Subcutaneous abdominal adipose tissue (tissue), 5 donors: ENCODE data around the gene NBL1.
A peak's percentile ranks its signal among the peaks of the same experiment; 100 is the strongest.

Source experiments
- H3K27ac ChIP-seq: one replicate; pipeline ENCODE4 v1.7.0; 2013; ENCODE audit warnings: low read depth, mild to moderate bottlenecking, inconsistent platforms, low read length, moderate library complexity
- H3K27me3 ChIP-seq, 5 donors: one replicate each; pipeline ENCODE4 v1.7.0; 2013; ENCODE audit warnings: low read length in 5 of 5, inconsistent platforms in 1 of 5; ENCODE audit not compliant: control insufficient read depth in 5 of 5, insufficient read depth in 4 of 5
- H3K36me3 ChIP-seq, 5 donors: one replicate each; pipeline ENCODE4 v1.7.0; 2013; ENCODE audit warnings: low read length in 5 of 5; ENCODE audit not compliant: control insufficient read depth in 5 of 5, insufficient read depth in 5 of 5
- H3K4me1 ChIP-seq, 5 donors: one replicate each; pipeline ENCODE4 v1.7.0; 2013; ENCODE audit warnings: low read length in 5 of 5, mild to moderate bottlenecking in 3 of 5, moderate library complexity in 1 of 5; ENCODE audit not compliant: control insufficient read depth in 5 of 5, insufficient read depth in 5 of 5
- H3K4me3 ChIP-seq, 5 donors: one replicate each; pipeline ENCODE4 v1.7.0; 2013; ENCODE audit warnings: low read length in 5 of 5, low read depth in 1 of 5
- H3K9ac ChIP-seq, 5 donors: one replicate each; pipeline ENCODE4 v1.7.0; 2013; ENCODE audit warnings: low read length in 5 of 5, mild to moderate bottlenecking in 4 of 5, moderate library complexity in 3 of 5
- H3K9me3 ChIP-seq, 5 donors: one replicate each; pipeline ENCODE4 v1.7.0; 2013; ENCODE audit warnings: low read length in 5 of 5; ENCODE audit not compliant: control insufficient read depth in 5 of 5
- donor health status: healthy.
- donor health status: healthy.
- donor health status: healthy.
- donor health status: healthy.
- donor health status: healthy.

Gene NBL1

DNA sequence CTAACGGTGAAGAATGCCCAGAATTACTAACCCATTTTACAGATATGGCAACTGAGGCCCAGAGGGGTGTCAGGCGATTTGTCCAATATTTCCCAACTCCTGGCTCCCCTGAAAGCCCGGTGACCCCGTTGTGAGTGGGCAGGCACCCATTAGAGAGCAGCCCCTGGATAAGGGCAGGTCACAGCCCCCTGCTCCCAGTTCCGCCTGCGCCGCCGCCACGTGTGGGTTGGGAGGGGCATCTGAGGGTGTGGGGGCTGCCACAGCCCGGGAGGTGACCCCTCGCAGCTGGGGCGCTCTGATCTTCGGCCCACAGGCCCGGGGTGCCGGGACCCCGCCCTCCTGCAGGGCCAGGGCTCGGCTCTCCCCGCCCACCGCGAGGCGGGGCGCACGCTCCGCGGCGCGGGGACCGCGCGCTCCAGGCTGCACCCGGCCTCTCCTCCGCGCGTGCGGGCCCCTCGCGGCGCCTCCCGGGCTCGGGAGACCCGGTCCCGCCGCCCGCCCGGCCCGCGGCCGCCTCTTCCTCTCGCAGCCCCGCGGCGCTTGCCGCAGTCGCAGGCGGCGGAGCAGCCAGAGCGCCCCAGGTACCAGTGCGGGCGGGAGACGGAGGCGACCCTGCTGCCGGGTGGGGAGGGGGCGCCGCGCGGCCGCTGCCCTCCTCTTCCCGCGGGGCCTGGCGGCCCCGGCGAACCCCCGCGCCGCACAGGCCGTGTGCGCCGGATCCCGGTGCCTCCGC, 20.5 kb downstream of the NBL1 start, which contains the start of gene HTR6:
Gene HTR6 (plus strand): TSS at position 423 of the 733 bp plus-strand sequence. CDS start 879 bp downstream, outside the sequence.
- Histone ChIP-seq H3K27ac (no peak within 1 kb of the TSS), H3K9ac (no peak within 1 kb of the TSS), H3K36me3 (peaks cover 0 to 2% (median 0%) of the 10 kb centered on the region in 5 donors), H3K4me3 (peak within 1 kb of the TSS in 2 of 5 donors; percentile 11 to 40), H3K27me3 (peaks cover 26 to 53% (median 40%) of the 10 kb centered on the region in 5 donors), H3K4me1 (peaks cover 3 to 19% (median 8%) of the 10 kb centered on the region in 5 donors), H3K9me3 (no peaks in the 10 kb centered on the region)

- Histone ChIP-seq H3K27me3 (peaks cover 26 to 56% (median 40%) of the 10 kb centered on the region in 5 donors), H3K9ac (no peak overlapping the region), H3K4me3 (peak overlapping the region in 2 of 5 donors; percentile 11 to 40)
Observed at GRCh38 chr1:19665186-19665495, 21.0 kb downstream of the NBL1 start.

GRCh38 chr1:19665496-19666465, 21.7 kb downstream of the NBL1 start:
- Histone ChIP-seq H3K9me3 (no peaks in the 10 kb centered on the region), H3K4me1 (peaks cover 0 to 15% (median 7%) of the 10 kb centered on the region in 5 donors), H3K9ac (no peak overlapping the region), H3K4me3 (peak overlapping the region in 1 of 5 donors; percentile 13), H3K27ac (no peak overlapping the region), H3K27me3 (peaks cover 26 to 56% (median 40%) of the 10 kb centered on the region in 5 donors), H3K36me3 (no peaks in the 10 kb centered on the region)

More at GRCh38 chr1:19665186-19665495, 21.0 kb downstream of the NBL1 start:
- Histone ChIP-seq H3K36me3 (no peaks in the 10 kb centered on the region), H3K27ac (no peak overlapping the region), H3K4me1 (peaks cover 0 to 15% (median 7%) of the 10 kb centered on the region in 5 donors), H3K9me3 (no peaks in the 10 kb centered on the region)

GRCh38 chr1:19668888-19669287, 24.8 kb downstream of the NBL1 start:
- Histone ChIP-seq H3K4me3 (no peak overlapping the region), H3K4me1 (peaks cover 0 to 15% (median 7%) of the 10 kb centered on the region in 5 donors), H3K27ac (no peak overlapping the region), H3K9ac (no peak overlapping the region), H3K27me3 (peaks cover 26 to 60% (median 49%) of the 10 kb centered on the region in 5 donors), H3K36me3 (no peaks in the 10 kb centered on the region), H3K9me3 (no peaks in the 10 kb centered on the region)

DNA sequence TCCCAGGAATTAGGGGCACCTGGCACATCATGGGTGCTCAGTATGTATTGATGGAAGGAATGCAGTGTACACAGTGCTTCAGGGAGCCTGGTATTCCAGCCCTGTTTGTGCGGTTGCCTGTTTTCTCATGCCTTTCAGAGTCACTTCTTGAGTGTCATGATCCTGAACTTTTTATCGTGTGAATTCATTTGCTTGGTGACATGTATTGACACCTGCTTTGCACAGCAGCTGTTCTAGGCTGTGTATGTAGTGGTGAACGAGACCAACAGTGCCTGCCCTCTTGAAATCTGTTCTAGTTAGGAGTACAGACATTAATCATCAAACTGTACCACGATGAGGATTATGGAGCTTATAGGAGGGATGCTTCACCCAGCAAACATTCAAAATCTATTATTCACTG, 26.7 kb downstream of the NBL1 start:
- H3K36me3 ChIP-seq = no peaks in the 10 kb centered on the region
- H3K4me3 ChIP-seq = no peak overlapping the region
- no peak overlapping the region for H3K27ac ChIP-seq
- no peaks in the 10 kb centered on the region for H3K9me3 ChIP-seq
- no peak overlapping the region for H3K9ac ChIP-seq
- H3K27me3 ChIP-seq = peaks cover 15 to 48% (median 38%) of the 10 kb centered on the region in 5 donors
- peaks cover 0 to 2% (median 0%) of the 10 kb centered on the region in 5 donors for H3K4me1 ChIP-seq

- H3K9ac ChIP-seq = no peak overlapping the region
- no peaks in the 10 kb centered on the region for H3K36me3 ChIP-seq
- H3K27me3 ChIP-seq = peaks cover 5 to 37% (median 27%) of the 10 kb centered on the region in 5 donors
- H3K27ac ChIP-seq = no peak overlapping the region
- H3K4me3 ChIP-seq = no peak overlapping the region
- H3K9me3 ChIP-seq = no peaks in the 10 kb centered on the region
- H3K4me1 ChIP-seq = peaks cover 0 to 2% (median 0%) of the 10 kb centered on the region in 5 donors
Observed at GRCh38 chr1:19672237-19672636, 28.1 kb downstream of the NBL1 start.

DNA sequence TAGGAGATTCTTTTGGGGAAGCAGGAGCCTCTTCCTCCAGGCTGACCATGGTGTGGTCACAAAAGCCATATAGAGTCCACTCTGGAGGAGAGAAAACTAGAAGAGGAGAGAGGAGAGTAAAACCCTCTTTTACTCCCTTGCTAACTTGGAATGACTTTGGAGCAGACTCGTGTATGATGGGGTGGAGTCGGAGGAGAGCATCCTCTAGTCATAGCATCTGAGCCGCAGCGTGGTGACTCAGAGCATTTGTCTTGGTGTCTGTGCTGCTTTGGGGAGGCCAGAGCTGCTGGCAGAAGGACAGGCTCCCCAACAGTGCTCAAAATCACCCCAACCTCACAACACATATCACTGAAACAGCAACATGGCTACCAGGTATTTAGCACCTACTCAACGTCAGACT, 31.7 kb downstream of the NBL1 start:
- Histone ChIP-seq H3K9me3 (no peaks in the 10 kb centered on the region), H3K27me3 (peaks cover 0 to 18% (median 13%) of the 10 kb centered on the region in 5 donors), H3K4me3 (no peak overlapping the region), H3K27ac (no peak overlapping the region), H3K36me3 (peaks cover 0 to 4% (median 0%) of the 10 kb centered on the region in 5 donors), H3K4me1 (peaks cover 0 to 2% (median 0%) of the 10 kb centered on the region in 5 donors), H3K9ac (no peak overlapping the region)

- no peak overlapping the region for H3K4me3 ChIP-seq
- H3K27ac ChIP-seq = no peak overlapping the region
- H3K36me3 ChIP-seq = peaks cover 0 to 4% (median 0%) of the 10 kb centered on the region in 5 donors
- H3K9ac ChIP-seq = no peak overlapping the region
- peaks cover 0 to 2% (median 0%) of the 10 kb centered on the region in 5 donors for H3K4me1 ChIP-seq
- no peaks in the 10 kb centered on the region for H3K9me3 ChIP-seq
- peaks cover 0 to 17% (median 11%) of the 10 kb centered on the region in 5 donors for H3K27me3 ChIP-seq
Observed at GRCh38 chr1:19676438-19676922, 32.4 kb downstream of the NBL1 start.

GRCh38 chr1:19678493-19678892, 34.4 kb downstream of the NBL1 start:
- peaks cover 0 to 7% (median 2%) of the 10 kb centered on the region in 5 donors for H3K27me3 ChIP-seq
- H3K4me1 ChIP-seq = peaks cover 0 to 2% (median 0%) of the 10 kb centered on the region in 5 donors
- no peak overlapping the region for H3K4me3 ChIP-seq
- H3K9ac ChIP-seq = no peak overlapping the region
- H3K9me3 ChIP-seq = no peaks in the 10 kb centered on the region
- peaks cover 0 to 18% (median 14%) of the 10 kb centered on the region in 5 donors for H3K36me3 ChIP-seq
- H3K27ac ChIP-seq = no peak overlapping the region
